ENCODE results near the gene WDR5B. TPM values are rescaled to one million over a fixed set of nuclear protein-coding genes. Genes with fewer than 3 reads are reported as not detected.

Gene WDR5B
- total and polyA plus RNA-seq, 10 of the 15 experiments (the other 5 are each of a cell fraction or from before 2014, with no cell fraction given), result 1.7 to 7.9 (median 3.3) TPM

GRCh38 chr3:122383771-122384697 is 31.8 kb downstream of the WDR5B start, which contains the start of gene FAM162A:
Gene FAM162A (plus strand): TSS chr3:122384182. CDS start chr3:122384266, 84 bp downstream.
- FAIRE-seq (peak; percentile 78), ATAC-seq (peak; percentile 95), DNase-seq (ENCODE audit: low read depth, low spot score) (peak; percentile 83)
- H3K4me2 ChIP-seq (ENCODE audit: control insufficient read depth, insufficient read depth), result peak within 1 kb of the TSS; percentile 98
- CTCF ChIA-PET, result interaction anchor here (0.7 to 4.3 kb wide), 34 partner anchors 9 to 390 kb away, joined by 3 to 78 read pairs (median 4); partner anchors contain the start of genes PARP14 and WDR5B
- H3K4me1 ChIP-seq (ENCODE audit: control insufficient read depth, insufficient read depth, low read length), result peaks cover 16% of the 10 kb centered on the region
- intact Hi-C loops (cut with micrococcal nuclease; ENCODE audit: unreplicated experiment) (loop anchor here (5.0 to 10.0 kb wide), 3 partner anchors 77 to 839 kb away; partner anchors contain the start of gene POLQ), in situ Hi-C loops (cut with MboI) (no loop called here)
- H3K9ac ChIP-seq (ENCODE audit: control insufficient read depth, insufficient read depth, low read length), result peak within 1 kb of the TSS; percentile 91
- H3K4me3 ChIP-seq, result peak within 1 kb of the TSS; percentile 76
- peak within 1 kb of the TSS; percentile 82 for H3K27ac ChIP-seq (ENCODE audit: control insufficient read depth, insufficient read depth)
- RAD21 ChIA-PET (ENCODE audit: unreplicated experiment), result interaction anchor here (0.6 to 4.8 kb wide), 31 partner anchors 9 to 838 kb away, joined by 3 to 56 read pairs (median 4); partner anchors contain the start of genes POLQ and WDR5B
- H2AFZ ChIP-seq (ENCODE audit: control insufficient read depth, low read depth, low read length), result peak within 1 kb of the TSS; percentile 89
- H3K36me3 ChIP-seq (ENCODE audit: control insufficient read depth in 2 of 2, insufficient read depth in 2 of 2, low read length in 1 of 2), result peaks cover 0 to 5% of the 10 kb centered on the region in 2 experiments; a peak in 2 of 4 replicates
- no peaks in the 10 kb centered on the region for H4K20me1 ChIP-seq (ENCODE audit: control insufficient read depth, insufficient read depth)
- WGBS (ENCODE audit: insufficient coverage, insufficient replicate concordance, low lambda C conversion rate, missing lambda C conversion rate), result 1% methylated on average over 47 of the region's 52 CpGs
- POLR2A ChIA-PET, result interaction anchor here (0.5 to 4.4 kb wide), 25 partner anchors 10 to 818 kb away, joined by 3 to 29 read pairs (median 4); partner anchors contain the start of genes CSTA, SEC22A and WDR5B
- no peaks in the 10 kb centered on the region for H3K9me3 ChIP-seq (replicated peaks; ENCODE audit: control insufficient read depth, insufficient read depth, low read length)
- SMC1A ChIA-PET (ENCODE audit: uncharacterized antibody, unreplicated experiment), result interaction anchor here (0.7 to 5.3 kb wide), 23 partner anchors 9 to 837 kb away, joined by 3 to 59 read pairs (median 5); partner anchors contain the start of genes CSTA and WDR5B
- BruUV-seq (replicated peaks), result no TSS peak
- H3K27me3 ChIP-seq (replicated peaks in 1 of 2; ENCODE audit: control insufficient read depth in 2 of 2, insufficient read depth in 2 of 2, low read length in 1 of 2), result no peaks in the 10 kb centered on the region
- H3K79me2 ChIP-seq (ENCODE audit: control insufficient read depth, insufficient read depth, low read length), result peaks cover 81% of the 10 kb centered on the region
- TF ChIP-seq RELA (IDR thresholded peaks at IDR 0.05; ENCODE audit: borderline replicate concordance, partially characterized antibody) (peak; percentile 55), SUZ12 (IDR thresholded peaks at IDR 0.05; ENCODE audit: unreplicated experiment) (no peak), MYB (IDR thresholded peaks at IDR 0.05; ENCODE audit: borderline replicate concordance, low read depth, low read length) (no peak), SUPT20H (IDR thresholded peaks at IDR 0.05; ENCODE audit: borderline replicate concordance, control insufficient read depth, low read depth, low read length) (no peak), TCF3 (IDR thresholded peaks at IDR 0.05; ENCODE audit: borderline replicate concordance, insufficient read depth, low read depth, low read length) (peak; percentile 46; the same call in 1 of the 2 replicates), BCLAF1 (IDR thresholded peaks at IDR 0.05) (no peak), SIN3A (IDR thresholded peaks at IDR 0.05; ENCODE audit: low read depth, low read length) (peak; percentile 79; the same call in 1 of the 2 replicates), MAX (IDR thresholded peaks at IDR 0.05; ENCODE audit: low read depth, low read length) (peak; percentile 95), HDAC6 (IDR thresholded peaks at IDR 0.05; ENCODE audit: unreplicated experiment) (peak; percentile 70), POLR2A (IDR thresholded peaks at IDR 0.05; ENCODE audit: low read depth, low read length) (peak; percentile 96), SREBF1 (IDR thresholded peaks at IDR 0.05; ENCODE audit: low read length) (no peak), RBBP5 (conservative IDR thresholded peaks at IDR 0.05) (no peak), CEBPB (IDR thresholded peaks at IDR 0.05; ENCODE audit: borderline replicate concordance in 1 of 2, low read depth in 2 of 2, low read length in 2 of 2) (0 out of 4 replicates have a peak, but pooled peaks of 1 of the 2 experiments have one; percentile 10), CBX3 (IDR thresholded peaks at IDR 0.05; ENCODE audit: borderline replicate concordance, low read depth) (no peak), SMAD1 (IDR thresholded peaks at IDR 0.05; ENCODE audit: low read depth, partially characterized antibody) (no peak)

Data from GM12878 (cell line).